HL-60/S4 treated with phorbol 12-myristate 13-acetate at 8.2 ng/mL for 4 days and 3 days (cell line): ENCODE measurements around the gene TFCP2L1.

ENCODE experiments used
- in situ Hi-C: fragments of 300-500 bp; cut with MboI; formaldehyde crosslinking; loops from 2 replicates; pipeline ENCODE4 v1.15.0; 2022; ENCODE audit warnings: low sequenced_read_pairs

The TFCP2L1 gene

GRCh38 chr2:121200011-121200347 is 85.0 kb downstream of the TFCP2L1 start:
- in situ Hi-C loops, result no loop called here

DNA sequence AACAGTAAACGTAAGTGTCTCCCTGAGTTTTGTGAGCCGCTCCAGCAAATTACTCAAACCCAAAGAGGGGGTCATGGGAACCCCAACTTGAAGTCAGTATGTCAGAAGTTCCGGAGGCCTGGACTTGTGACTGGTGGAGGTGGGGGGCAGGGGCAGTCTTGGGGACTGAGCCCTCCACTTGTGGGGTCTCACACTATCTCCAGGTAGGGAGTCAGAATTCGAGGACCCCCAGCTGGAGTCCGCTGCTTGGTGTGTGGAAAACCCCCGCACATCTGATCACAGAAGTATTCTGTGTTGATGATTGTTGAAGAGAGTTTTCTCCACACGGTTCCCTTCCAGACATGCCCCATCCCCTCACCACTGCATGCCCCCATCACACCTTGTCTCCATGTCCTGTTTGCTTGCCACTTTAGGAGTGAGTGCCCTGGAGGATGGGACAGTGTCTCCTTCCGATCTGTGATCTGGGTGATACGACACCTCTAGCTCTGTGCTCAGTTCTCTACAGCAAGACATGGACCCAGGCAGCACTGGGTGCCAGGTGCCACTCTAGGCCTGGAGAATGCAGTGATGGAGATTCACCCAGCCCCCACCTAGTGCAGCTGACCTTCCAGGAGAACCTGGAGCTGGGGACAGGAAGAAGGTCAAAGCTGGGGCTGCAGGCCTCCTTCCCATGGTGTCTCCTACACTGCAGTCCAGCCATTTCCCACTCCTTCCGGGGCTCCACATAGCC is 85.6 kb downstream of the TFCP2L1 start:
- in situ Hi-C loops, result no loop called here

DNA sequence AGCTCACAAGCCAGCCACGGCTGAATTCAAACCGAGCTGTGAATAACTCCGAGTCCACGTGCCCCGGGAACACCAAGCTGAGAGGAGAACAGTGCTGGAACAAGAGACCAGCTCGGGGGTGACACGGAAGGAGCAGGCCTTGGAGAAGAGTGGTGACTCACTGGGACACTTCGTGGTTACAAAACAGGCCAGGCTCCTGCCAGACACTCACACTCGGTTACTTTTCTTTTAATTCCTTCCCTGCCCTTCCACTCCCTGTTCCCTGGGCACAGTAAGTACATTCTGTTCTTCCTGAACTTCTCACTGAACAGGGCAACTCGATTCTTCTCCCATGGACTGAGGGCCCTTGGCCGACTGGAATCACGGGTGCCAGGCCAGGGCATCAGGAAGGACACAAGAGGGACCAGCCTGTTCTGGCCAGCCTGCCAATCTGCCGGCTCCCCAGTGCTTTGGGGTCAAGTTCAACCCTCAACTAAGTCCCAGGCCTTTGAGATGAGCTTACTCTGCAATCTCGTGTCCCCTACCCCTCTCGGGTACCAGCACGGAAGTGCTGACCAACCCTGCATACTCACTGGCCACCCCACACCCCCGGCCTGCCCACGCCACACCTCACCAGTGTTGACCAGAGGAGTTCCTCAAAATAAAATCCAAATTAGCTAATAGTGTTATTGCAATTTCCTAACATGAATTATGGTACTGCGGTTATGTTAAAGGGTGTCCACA is 87.5 kb downstream of the TFCP2L1 start:
- in situ Hi-C loops, result no loop called here

DNA sequence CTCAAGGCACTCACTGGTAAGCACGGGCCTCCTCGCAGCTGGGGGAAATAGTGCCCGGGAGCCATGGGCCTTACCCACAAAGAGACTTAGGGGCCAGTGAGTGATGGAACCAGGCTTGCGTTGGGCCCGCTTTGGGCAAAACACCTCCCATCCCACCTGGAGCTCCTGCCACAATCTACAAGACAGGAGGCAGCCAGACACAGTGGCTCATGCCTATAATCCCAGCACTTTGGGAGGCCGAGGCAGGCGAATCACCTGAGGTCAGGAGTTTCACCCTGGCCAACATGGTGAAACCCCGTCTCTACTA is 88.2 kb downstream of the TFCP2L1 start:
- in situ Hi-C loops, result no loop called here

DNA sequence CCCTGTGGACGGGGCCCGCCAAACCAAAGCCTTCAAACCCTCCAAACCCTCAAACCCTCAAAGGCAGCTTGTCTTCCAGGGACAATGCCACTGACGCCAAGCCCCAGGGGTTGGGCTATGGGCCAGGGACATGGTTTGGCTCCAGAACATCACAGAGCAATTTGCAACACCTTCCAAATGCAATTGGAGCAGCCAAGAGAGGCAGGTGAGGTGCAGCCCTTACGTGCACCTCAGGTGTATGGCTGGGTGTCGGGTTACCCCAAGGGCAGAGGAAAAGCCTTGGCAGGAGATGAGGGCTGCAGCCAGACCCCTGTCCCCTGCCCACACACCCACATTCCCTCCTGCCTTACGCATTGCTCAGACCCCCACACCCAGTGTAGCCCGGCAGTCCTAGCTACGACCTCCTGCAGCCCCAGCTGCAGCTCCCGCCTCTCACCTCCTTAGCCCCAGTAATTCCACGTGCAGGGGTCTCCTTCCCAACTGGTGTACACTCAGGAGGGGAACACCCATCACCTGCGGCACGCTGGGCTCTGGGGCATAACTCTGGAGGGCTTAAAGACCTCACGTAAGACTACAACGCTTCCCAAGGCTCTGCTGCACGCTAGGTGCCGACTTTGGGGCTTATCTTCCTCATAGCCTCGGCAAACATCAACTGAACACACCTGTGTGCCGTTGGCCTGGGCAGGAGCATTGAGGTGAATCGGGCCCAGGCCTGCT is 88.7 kb downstream of the TFCP2L1 start:
- in situ Hi-C loops, result no loop called here

DNA sequence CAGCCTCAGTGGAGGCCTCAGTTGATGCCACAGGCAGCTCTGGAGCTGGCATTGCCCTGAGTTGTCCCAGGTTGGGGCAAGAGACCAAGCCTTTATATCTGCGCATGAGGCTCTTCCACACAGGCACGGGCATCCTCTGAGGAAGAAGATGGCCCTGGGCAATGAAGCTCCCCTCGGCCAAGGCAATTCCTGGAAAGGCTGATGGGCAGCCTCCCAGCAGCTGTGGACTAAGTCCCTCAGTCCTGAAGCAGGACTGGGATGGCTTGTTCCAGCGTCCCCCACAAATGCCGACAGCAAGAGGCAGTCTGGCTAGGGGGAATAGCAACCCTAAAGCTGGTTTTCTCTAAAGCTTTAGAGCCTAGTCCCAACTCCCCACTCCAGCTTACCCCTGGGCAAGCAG is 90.0 kb downstream of the TFCP2L1 start:
- in situ Hi-C loops, result no loop called here

DNA sequence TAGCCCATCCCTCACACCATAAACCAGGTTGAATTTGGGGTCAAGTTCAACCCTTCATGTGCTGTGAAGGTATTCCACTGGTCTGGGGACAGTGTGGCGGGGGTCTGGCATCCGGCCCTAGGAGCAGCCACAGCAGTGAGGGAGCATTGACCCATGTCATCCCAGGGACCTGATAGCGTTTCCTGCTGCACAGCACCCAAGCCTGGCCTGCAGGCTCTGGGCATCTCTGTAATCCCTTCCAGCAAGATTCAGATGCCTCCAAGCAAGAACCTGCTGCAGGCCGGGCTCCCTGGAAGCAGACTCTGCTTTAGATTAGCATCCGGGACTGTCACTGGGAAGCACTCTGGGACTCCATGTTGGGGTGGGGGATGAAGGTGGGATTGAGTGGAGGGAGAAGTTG is 90.4 kb downstream of the TFCP2L1 start:
- in situ Hi-C loops, result no loop called here

DNA sequence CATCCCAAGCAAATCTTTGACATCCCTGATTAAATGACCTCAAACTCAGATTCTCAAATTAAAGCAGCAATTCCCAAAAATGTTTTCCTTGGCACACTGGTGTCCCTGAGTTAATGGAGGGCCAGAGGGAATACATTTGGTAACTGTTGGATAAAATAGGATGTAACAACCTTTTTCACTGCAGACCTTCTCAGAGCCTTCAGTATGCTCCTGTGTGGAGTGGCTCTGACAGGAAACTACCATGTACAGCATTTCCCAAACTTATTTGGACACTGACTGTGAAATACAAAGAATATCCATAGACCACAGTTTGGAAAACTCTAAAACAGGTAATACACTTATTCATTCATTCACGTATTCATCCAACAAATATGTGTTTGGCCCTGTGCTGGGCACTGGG is 91.8 kb downstream of the TFCP2L1 start:
- in situ Hi-C loops, result no loop called here

DNA sequence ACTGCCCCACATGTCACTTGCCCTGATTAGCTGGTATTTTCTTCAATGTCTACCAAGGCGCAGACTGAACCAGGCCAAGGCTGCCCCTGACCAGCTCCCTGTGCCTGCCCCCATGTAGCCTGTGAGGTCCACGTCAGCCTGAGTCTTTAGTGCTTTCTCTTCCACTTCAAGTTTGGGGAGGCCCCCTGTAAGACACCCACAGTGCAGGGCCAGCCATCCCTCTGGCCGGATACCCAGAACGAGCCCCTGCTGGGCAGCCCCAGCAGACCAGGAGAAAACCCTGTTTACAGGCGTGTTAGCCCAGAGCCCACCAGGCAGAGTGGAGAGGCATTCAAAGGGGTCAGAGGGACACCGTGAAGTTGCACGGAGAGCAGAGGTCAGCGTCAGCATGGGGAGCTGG is 92.4 kb downstream of the TFCP2L1 start:
- in situ Hi-C loops, result no loop called here

DNA sequence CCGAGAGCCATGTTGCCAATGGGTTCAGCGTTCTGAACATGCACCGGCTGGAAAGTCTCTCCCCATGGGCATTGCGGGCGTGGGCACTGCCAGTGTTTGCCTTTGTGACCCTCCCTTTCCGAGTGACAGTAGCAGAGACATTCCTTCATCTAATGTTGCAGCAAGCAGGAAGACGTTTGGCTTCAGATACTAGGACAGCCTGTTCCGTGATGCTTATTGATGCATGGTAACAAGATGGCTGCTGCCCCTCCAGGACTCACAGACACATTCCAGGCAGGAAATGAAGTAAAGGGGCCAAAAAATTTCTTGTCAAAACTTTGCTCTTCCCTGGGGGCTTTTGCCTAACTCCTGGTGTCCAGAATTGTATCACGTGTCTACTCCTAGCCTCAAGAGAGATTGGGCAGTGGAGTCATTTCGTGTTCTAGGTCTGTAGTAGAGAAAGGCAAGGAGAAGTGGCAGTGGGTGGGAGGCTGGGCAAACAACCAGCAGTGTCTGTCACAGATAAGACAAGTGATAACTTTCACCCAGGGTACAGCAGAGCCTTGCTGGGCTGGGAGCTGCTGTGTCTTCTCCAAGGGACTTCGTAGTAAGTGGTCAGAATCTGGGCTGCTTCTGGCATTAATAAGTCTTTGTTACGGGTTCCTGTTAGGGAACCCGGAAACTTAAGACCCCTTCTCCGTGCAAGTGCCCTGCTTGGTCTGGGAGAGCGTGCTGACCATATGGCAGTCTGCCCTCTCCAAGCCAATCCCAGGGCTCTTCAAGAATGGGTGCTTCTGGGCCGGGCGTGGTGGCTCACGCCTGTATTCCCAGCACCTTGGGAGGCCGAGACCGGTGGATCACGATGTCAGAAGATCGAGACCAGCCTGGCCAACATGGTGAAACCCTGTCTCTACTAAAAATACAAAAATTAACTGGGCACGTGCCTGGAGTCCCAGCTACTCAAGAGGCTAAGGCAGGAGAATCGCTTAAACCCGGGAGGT is 93.5 kb downstream of the TFCP2L1 start:
- in situ Hi-C loops, result no loop called here

- in situ Hi-C loops, result no loop called here
These were observed 95.2 kb downstream of the TFCP2L1 start for GRCh38 chr2:121189661-121190381.

GRCh38 chr2:121189011-121189410 is 96.0 kb downstream of the TFCP2L1 start:
- in situ Hi-C loops, result no loop called here

GRCh38 chr2:121187982-121188411 is 97.0 kb downstream of the TFCP2L1 start:
- in situ Hi-C loops, result no loop called here

- in situ Hi-C loops, result no loop called here
These were observed 97.5 kb downstream of the TFCP2L1 start for GRCh38 chr2:121187351-121187981.

GRCh38 chr2:121186261-121186660 is 98.7 kb downstream of the TFCP2L1 start:
- in situ Hi-C loops, result no loop called here

DNA sequence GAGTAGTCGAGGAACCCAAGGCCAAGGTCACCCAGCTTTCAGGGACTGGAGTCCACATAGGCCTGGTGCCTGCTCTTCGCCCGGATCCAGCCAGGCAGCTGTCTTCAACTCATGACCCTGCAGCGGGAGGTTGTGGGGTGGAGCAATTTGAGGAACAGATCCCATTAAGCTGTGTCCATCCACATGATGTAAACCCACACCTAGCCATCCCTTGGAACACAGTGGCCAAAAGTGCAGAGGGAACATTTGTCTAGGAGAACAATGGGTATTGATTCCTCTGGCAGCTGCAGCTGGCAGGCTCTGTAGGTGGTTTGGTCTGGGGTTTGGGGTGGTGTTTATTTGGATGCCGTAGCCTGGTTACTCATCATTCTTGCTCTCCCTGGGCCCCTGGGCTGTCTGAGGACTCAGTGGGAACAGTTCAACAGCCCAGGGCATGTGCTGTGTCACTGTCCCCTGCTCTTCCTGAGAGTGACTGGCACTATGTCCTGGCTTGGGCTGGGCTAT is 99.4 kb downstream of the TFCP2L1 start:
- in situ Hi-C loops, result no loop called here

GRCh38 chr2:121185111-121185510 is 99.9 kb downstream of the TFCP2L1 start:
- in situ Hi-C loops, result no loop called here

- in situ Hi-C loops, result no loop called here
These were observed 100.6 kb downstream of the TFCP2L1 start for GRCh38 chr2:121184248-121184862.

- in situ Hi-C loops, result no loop called here
These were observed 102.5 kb downstream of the TFCP2L1 start for GRCh38 chr2:121182520-121182919.
